Urothelium cell line (cell line): ENCODE results near the gene NELL2.

Experiments
- DNase-seq: peaks from one replicate; pipeline ENCODE4 v3.0.0; 2011; ENCODE audit warnings: low spot score, mixed read lengths
- FAIRE-seq: peaks from 2 replicates; lab custom pipeline; 2011; peaks lifted over from hg19 to GRCh38; lab: Jason Lieb, UNC

The NELL2 gene

GRCh38 chr12:44497044-44497443 is 379.1 kb downstream of the NELL2 start:
- no peak for FAIRE-seq
- no peak for DNase-seq

DNA sequence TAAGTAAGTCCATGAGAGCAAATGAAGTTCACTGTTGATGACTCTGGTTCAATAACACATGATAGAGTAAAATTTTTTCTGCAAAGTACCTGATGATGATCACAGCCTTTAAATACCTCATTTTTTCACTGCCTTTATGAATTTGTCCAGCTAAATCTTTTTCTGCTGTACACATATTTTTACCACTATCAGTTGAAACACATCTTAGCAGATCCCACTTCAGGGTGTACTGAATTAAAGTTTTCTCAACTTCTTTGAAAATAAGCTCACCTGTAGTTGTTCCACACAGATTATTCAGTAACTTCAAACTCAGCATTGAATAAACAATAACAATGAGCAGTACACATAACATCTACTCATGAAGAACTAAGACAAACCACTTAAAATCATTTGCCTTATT is 385.9 kb downstream of the NELL2 start:
- FAIRE-seq: no peak

GRCh38 chr12:44488180-44488579 is 387.9 kb downstream of the NELL2 start:
- DNase-seq (no peak), FAIRE-seq (no peak)

More for the DNA sequence above, 385.9 kb downstream of the NELL2 start:
- DNase-seq: no peak

- DNase-seq (no peak), FAIRE-seq (no peak)
Observed at GRCh38 chr12:44484862-44485261, 391.3 kb downstream of the NELL2 start.

- DNase-seq (no peak), FAIRE-seq (no peak)
Observed at GRCh38 chr12:44477331-44477980, 398.7 kb downstream of the NELL2 start.

DNA sequence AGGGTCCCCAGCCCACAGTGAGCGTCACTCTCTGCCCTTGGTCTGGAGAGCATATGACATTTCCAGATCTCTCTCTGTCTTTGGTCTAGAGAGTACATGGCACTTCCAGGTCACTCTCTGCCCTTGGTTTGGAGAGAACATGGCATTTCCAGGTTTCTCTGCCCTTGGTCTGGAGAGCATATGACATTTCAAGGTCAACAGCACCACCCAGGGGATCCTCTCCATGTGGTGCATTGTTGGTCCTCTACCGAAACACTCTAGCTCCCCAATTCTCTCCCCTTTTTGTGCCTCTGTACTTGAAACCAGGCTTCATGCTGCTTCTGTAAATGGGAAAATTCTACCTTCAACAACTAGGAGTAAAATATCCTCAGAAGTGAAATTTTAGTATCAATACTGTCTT is 399.4 kb downstream of the NELL2 start:
- DNase-seq (no peak), FAIRE-seq (no peak)

- DNase-seq: no peak
- no peak for FAIRE-seq
Observed at GRCh38 chr12:44465139-44465538, 411.0 kb downstream of the NELL2 start.

DNA sequence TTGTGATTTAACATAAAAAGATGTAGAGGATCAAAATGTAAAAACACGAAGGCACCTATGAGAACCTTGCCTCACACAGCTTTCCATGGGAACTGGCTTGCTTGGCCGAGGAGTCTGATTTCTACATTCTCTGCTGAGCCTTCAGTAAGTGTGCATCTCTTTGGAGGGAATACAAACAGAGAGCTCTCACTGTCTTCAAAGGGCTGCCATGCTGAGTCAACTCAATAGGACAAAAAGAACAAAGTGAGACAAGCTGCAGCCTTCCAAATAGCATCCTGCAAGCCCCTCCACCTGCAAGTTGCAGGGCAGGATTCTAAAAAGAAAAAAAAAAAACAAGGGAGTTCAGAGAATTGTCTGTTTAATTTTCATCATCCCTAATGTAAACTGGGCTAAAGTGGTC is 411.9 kb downstream of the NELL2 start:
- no peak for FAIRE-seq

GRCh38 chr12:44462729-44463128 is 413.4 kb downstream of the NELL2 start:
- no peak for FAIRE-seq
- no peak for DNase-seq

More for the DNA sequence above, 411.9 kb downstream of the NELL2 start:
- DNase-seq: no peak

GRCh38 chr12:44460261-44460660 is 415.9 kb downstream of the NELL2 start:
- DNase-seq (no peak), FAIRE-seq (no peak)

DNA sequence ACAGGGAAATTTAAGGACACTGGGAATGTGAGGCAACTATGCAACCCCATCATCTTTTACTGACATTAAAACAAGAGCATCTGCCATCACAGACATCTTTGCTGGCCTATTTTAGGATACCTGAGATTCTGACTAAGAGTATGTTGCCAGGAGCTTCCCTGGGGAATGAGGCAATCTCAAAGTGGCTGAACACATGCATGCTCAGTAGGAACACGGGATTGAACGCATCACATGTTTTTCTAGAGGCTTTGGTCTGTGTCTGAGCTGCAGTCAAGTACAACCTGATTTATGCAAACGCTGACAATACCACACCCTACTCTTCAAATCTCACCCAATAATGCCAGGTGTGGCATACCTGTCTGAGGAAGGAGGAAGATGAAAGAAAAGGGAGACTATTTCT is 416.5 kb downstream of the NELL2 start:
- no peak for FAIRE-seq
- no peak for DNase-seq
